H1 (cell line): ENCODE data around the gene SESN1. TPM values are rescaled to one million over a fixed set of nuclear protein-coding genes. Genes with fewer than 3 reads are reported as not detected.

ENCODE experiments used
- CTCF ChIA-PET: fragments of 300-600 bp; sonication (Branson Sonifier 250); formaldehyde crosslinking; loops from one replicate; lab custom pipeline; 2021; ENCODE audit not compliant: partially characterized antibody; lab: Charles Lee
- POLR2A ChIA-PET: fragments of 300-600 bp; sonication (Branson Sonifier 250); formaldehyde crosslinking; loops from one replicate; lab custom pipeline; 2021; ENCODE audit warnings: inconsistent platforms; ENCODE audit not compliant: partially characterized antibody; lab: Charles Lee
- DNase-seq, 2 experiments: peaks; one replicate each; pipeline versions ENCODE4 v3.0.0 to v3.0.0-alpha.2; 2010 to 2022; ENCODE audit warnings: low spot score in 2 of 2, low read depth in 1 of 2, mixed read lengths in 1 of 2
- FAIRE-seq: peaks from 2 replicates; lab custom pipeline; 2011; peaks lifted over from hg19 to GRCh38; lab: Jason Lieb, UNC
- H2AFZ ChIP-seq: 2 replicates; pipeline ENCODE4 v1.8.1; 2012; ENCODE audit warnings: low read length, inconsistent platforms
- H2AK5ac ChIP-seq: 2 replicates; pipeline ENCODE4 v1.6.1; 2013; ENCODE audit warnings: low read depth, low read length
- H2BK120ac ChIP-seq: replicated peaks from 2 replicates; pipeline ENCODE3; 2013; ENCODE audit warnings: low read depth, low read length, inconsistent platforms
- H2BK12ac ChIP-seq: 2 replicates; pipeline ENCODE4 v1.6.1; 2013; ENCODE audit warnings: low read depth, low read length
- H2BK15ac ChIP-seq: 2 replicates; pipeline ENCODE4 v1.6.1; 2013; ENCODE audit warnings: low read length
- H2BK20ac ChIP-seq: 2 replicates; pipeline ENCODE4 v1.6.1; 2013; ENCODE audit warnings: low read length
- H2BK5ac ChIP-seq: 2 replicates; pipeline ENCODE4 v1.6.1; 2013; ENCODE audit warnings: low read depth, low read length
- H3K14ac ChIP-seq: 2 replicates; pipeline ENCODE4 v1.6.1; 2013; ENCODE audit warnings: inconsistent platforms; ENCODE audit not compliant: insufficient read length
- H3K18ac ChIP-seq: 2 replicates; pipeline ENCODE4 v1.6.1; 2013; ENCODE audit warnings: low read length; ENCODE audit errors: extremely low read depth
- H3K23ac ChIP-seq: 2 replicates; pipeline ENCODE4 v1.6.1; 2013; ENCODE audit warnings: inconsistent platforms; ENCODE audit not compliant: insufficient read length
- H3K23me2 ChIP-seq: 2 replicates; pipeline ENCODE4 v1.6.1; 2013; ENCODE audit warnings: low read depth, low read length
- H3K27ac ChIP-seq: 2 replicates; pipeline ENCODE4 v1.6.1; 2011; ENCODE audit warnings: low read depth, low read length, inconsistent platforms
- H3K27me3 ChIP-seq, 4 experiments: replicated peaks in 1 of 4; 1 replicate in 1 of 4; 2 replicates in 3 of 4; pipeline versions ENCODE4 v1.6.1 to v1.8.1; 2011 to 2013; ENCODE audit warnings: low read length in 3 of 4, mild to moderate bottlenecking in 3 of 4, inconsistent platforms in 2 of 4, mixed read lengths in 2 of 4, moderate library complexity in 1 of 4; ENCODE audit not compliant: control insufficient read depth in 3 of 4, insufficient read depth in 3 of 4; ENCODE audit errors: extremely low read depth in 1 of 4
- H3K36me3 ChIP-seq, 4 experiments: 2 replicates each; pipeline versions ENCODE4 v1.6.1 to v1.8.1; 2011 to 2013; ENCODE audit warnings: mild to moderate bottlenecking in 4 of 4, low read length in 3 of 4, moderate library complexity in 2 of 4, control low read depth in 1 of 4, inconsistent platforms in 1 of 4; ENCODE audit not compliant: insufficient read depth in 4 of 4, control insufficient read depth in 2 of 4
- H3K4ac ChIP-seq: replicated peaks from 2 replicates; pipeline ENCODE3; 2013; ENCODE audit warnings: low read length, low read depth, mixed read lengths, inconsistent platforms; ENCODE audit not compliant: insufficient read length
- H3K4me1 ChIP-seq, 4 experiments: replicated peaks in 1 of 4; 1 replicate in 1 of 4; 2 replicates in 3 of 4; pipeline versions ENCODE4 v1.6.1 to v1.8.1; 2011 to 2013; ENCODE audit warnings: low read length in 3 of 4, inconsistent platforms in 2 of 4, mixed read lengths in 1 of 4; ENCODE audit not compliant: insufficient read depth in 4 of 4, control insufficient read depth in 3 of 4
- H3K4me2 ChIP-seq, 2 experiments: 2 replicates each; pipeline versions ENCODE4 v1.6.1 to v1.8.1; 2011 to 2013; ENCODE audit warnings: low read depth in 2 of 2, low read length in 2 of 2, control low read depth in 1 of 2, inconsistent platforms in 1 of 2, mild to moderate bottlenecking in 1 of 2; ENCODE audit not compliant: insufficient read depth in 1 of 2
- H3K4me3 ChIP-seq, 4 experiments: fragments of 200-600, 300-600 bp in 1 of 4; sonication (generic), shearing (Covaris generic), sonication (Bioruptor Twin) in 1 of 4; 2 replicates each; pipeline versions ENCODE4 v1.5.1 to v1.8.1; 2011 to 2016; ENCODE audit warnings: low read length in 4 of 4, low read depth in 3 of 4, control low read depth in 2 of 4, inconsistent platforms in 2 of 4, mild to moderate bottlenecking in 2 of 4, mixed read lengths in 1 of 4, moderate library complexity in 1 of 4; ENCODE audit not compliant: insufficient read depth in 2 of 4; ENCODE audit errors: extremely low read depth in 1 of 4
- H3K56ac ChIP-seq: replicated peaks from 2 replicates; pipeline ENCODE3; 2013; ENCODE audit warnings: low read depth, mild to moderate bottlenecking, mixed read lengths, low read length, inconsistent platforms; ENCODE audit not compliant: insufficient read length
- H3K79me1 ChIP-seq: 2 replicates; pipeline ENCODE4 v1.6.1; 2013; ENCODE audit warnings: low read depth, low read length, control low read depth
- H3K79me2 ChIP-seq, 2 experiments: 2 replicates each; pipeline versions ENCODE4 v1.6.1 to v1.8.1; 2012 to 2013; ENCODE audit warnings: low read length in 2 of 2, mild to moderate bottlenecking in 2 of 2, inconsistent platforms in 1 of 2; ENCODE audit not compliant: insufficient read depth in 2 of 2, control insufficient read depth in 1 of 2
- H3K9ac ChIP-seq, 4 experiments: replicated peaks in 1 of 4; 1 replicate in 1 of 4; 2 replicates in 3 of 4; pipeline versions ENCODE4 v1.6.1 to v1.8.1; 2011 to 2013; ENCODE audit warnings: low read depth in 3 of 4, low read length in 3 of 4, control low read depth in 2 of 4, mild to moderate bottlenecking in 2 of 4, moderate library complexity in 2 of 4, inconsistent platforms in 1 of 4; ENCODE audit errors: extremely low read depth in 1 of 4
- H3K9me3 ChIP-seq, 2 experiments: 2 replicates each; pipeline versions ENCODE4 v1.6.1 to v1.8.1; 2012 to 2013; ENCODE audit warnings: mild to moderate bottlenecking in 2 of 2, moderate library complexity in 2 of 2, control low read depth in 1 of 2, inconsistent platforms in 1 of 2, low read depth in 1 of 2, low read length in 1 of 2, mixed read lengths in 1 of 2; ENCODE audit not compliant: insufficient read depth in 2 of 2
- H4K20me1 ChIP-seq, 2 experiments: replicated peaks in 1 of 2; 2 replicates each; pipeline versions ENCODE3 to v1.8.1; 2011 to 2013; ENCODE audit warnings: inconsistent platforms in 2 of 2, low read length in 2 of 2, mild to moderate bottlenecking in 1 of 2; ENCODE audit not compliant: insufficient read depth in 2 of 2, control insufficient read depth in 1 of 2
- H4K5ac ChIP-seq: 2 replicates; pipeline ENCODE4 v1.6.1; 2013; ENCODE audit warnings: low read length, low read depth, mixed read lengths, inconsistent platforms; ENCODE audit not compliant: insufficient read length
- H4K8ac ChIP-seq: 2 replicates; pipeline ENCODE4 v1.8.0; 2013; ENCODE audit warnings: mild to moderate bottlenecking, moderate library complexity, low read length, inconsistent platforms; ENCODE audit not compliant: insufficient read depth; ENCODE audit errors: extremely low read depth
- H4K91ac ChIP-seq: replicated peaks from 2 replicates; pipeline ENCODE3; 2013; ENCODE audit warnings: low read length, mixed read lengths, inconsistent platforms; ENCODE audit not compliant: insufficient read length
- CTCF ChIP-seq, 3 experiments: IDR thresholded peaks; 1 replicate in 2 of 3; 2 replicates in 1 of 3; pipeline versions ENCODE4 v1.5.1 to v1.6.1; 2011; ENCODE audit warnings: low read length in 3 of 3, mild to moderate bottlenecking in 3 of 3, inconsistent platforms in 2 of 3, low read depth in 1 of 3, moderate library complexity in 1 of 3; ENCODE audit not compliant: insufficient read depth in 1 of 3; ENCODE audit errors: control extremely low read depth in 1 of 3
- HDAC6 ChIP-seq: IDR thresholded peaks from one replicate; pipeline ENCODE4 v1.7.1; 2012; ENCODE audit warnings: low read depth, mild to moderate bottlenecking, inconsistent platforms, low read length, moderate library complexity
- RAD21 ChIP-seq, 2 experiments: IDR thresholded peaks in 1 of 2; conservative IDR thresholded peaks in 1 of 2; 2 replicates each; pipeline ENCODE4 v1.6.1; 2011; ENCODE audit warnings: low read depth in 2 of 2, low read length in 2 of 2, improper control_type of control experiment in 1 of 2, inconsistent platforms in 1 of 2, mild to moderate bottlenecking in 1 of 2, moderate library complexity in 1 of 2
- YY1 ChIP-seq: IDR thresholded peaks from 2 replicates; pipeline ENCODE4 v1.6.1; 2011; ENCODE audit warnings: low read depth, mild to moderate bottlenecking, low read length
- WGBS, 2 experiments: shearing (Covaris generic) in 1 of 2; methylation state at CpG; one replicate each; pipeline versions ENCODE4 v1.1.6 to v1.1.7; 2013 to 2015; ENCODE audit warnings: low lambda C conversion rate in 2 of 2, mixed read lengths in 2 of 2, inconsistent platforms in 1 of 2, low coverage in 1 of 2, missing lambda C conversion rate in 1 of 2; ENCODE audit not compliant: insufficient replicate concordance in 2 of 2, insufficient coverage in 1 of 2, insufficient read length in 1 of 2; ENCODE audit errors: extremely low coverage in 1 of 2, missing lambda C conversion rate in 1 of 2; 5-methylcytosine and 5-hydroxymethylcytosine counted together
- polyA plus RNA-seq, 7 experiments: library from polyadenylated mRNA; depleted of rRNA in 3 of 7; stranded (reverse) in 5 of 7; unstranded in 2 of 7; fragments of >200 nt in 5 of 7; fragments of 200-250 nt in 2 of 7; gene quantifications; 1 replicate in 5 of 7; 2 replicates in 1 of 7; 4 replicates in 1 of 7; pipeline versions ENCODE4 v1.2.1 to v1.2.3, GENCODE V29; 2011 to 2013; ENCODE audit warnings: missing spikeins in 2 of 7, mixed read lengths in 2 of 7
- total RNA-seq: library from RNA; stranded (reverse); fragmentation: NEBNext Ultra II Directional; extraction: Animal tissue kit (Norgen Biotek cat#: 25700); gene quantifications from 2 replicates; pipeline ENCODE4 v1.2.1, GENCODE V29; 2021

Gene SESN1
- total and polyA plus RNA-seq, 2 of the 8 experiments (the other 6 are each of a cell fraction or from before 2014, with no cell fraction given), result 12.8 to 15.6 TPM

GRCh38 chr6:109024784-109025183 lies 69.9 kb downstream of the SESN1 start:
- peaks cover 0 to 1% (median 0%) of the 10 kb centered on the region in 4 experiments; a peak in 1 of 7 replicates for H3K4me1 ChIP-seq
- no peaks in the 10 kb centered on the region for H3K9me3 ChIP-seq
- H3K14ac ChIP-seq, result no peak overlapping the region
- CTCF ChIA-PET, result interaction anchor here (1.0 to 2.6 kb wide), 4 partner anchors 10 to 218 kb away, joined by 3 to 9 read pairs (median 4); no protein-coding TSS in a partner anchor
- no peak overlapping the region for H2BK12ac ChIP-seq
- peak; percentile 86 for FAIRE-seq
- TF ChIP-seq CTCF (IDR thresholded peaks at IDR 0.05; ENCODE audit: control extremely low read depth in 1 of 3, insufficient read depth in 1 of 3, low read depth in 1 of 3, low read length in 3 of 3), result peak; percentile 32 to 54 (median 45)
- TF ChIP-seq HDAC6, result no peak
- peak; percentile 30 to 53; a peak in 3 of 4 replicates for TF ChIP-seq RAD21 (IDR thresholded peaks at IDR 0.05 in 1 of 2, conservative IDR thresholded peaks at IDR 0.05 in 1 of 2; ENCODE audit: low read depth in 2 of 2, low read length in 2 of 2)
- TF ChIP-seq YY1, result peak; percentile 70; the same call in 1 of the 2 replicates
- TF ChIP-seq, all 59 proteins: peak for 3
- Histone ChIP-seq H4K8ac (no peak overlapping the region), H3K9ac (no peak overlapping the region), H3K4me3 (no peak overlapping the region), H3K79me2 (no peaks in the 10 kb centered on the region), H4K5ac (no peak overlapping the region), H3K27ac (no peak overlapping the region), H4K91ac (no peak overlapping the region), H3K36me3 (no peaks in the 10 kb centered on the region), H3K79me1 (no peaks in the 10 kb centered on the region), H2BK15ac (no peak overlapping the region), H3K23me2 (no peaks in the 10 kb centered on the region), H2AK5ac (no peak overlapping the region), H2AFZ (0 out of 2 replicates have a peak overlapping the region, but pooled peaks have one; percentile 63), H3K27me3 (no peaks in the 10 kb centered on the region), H2BK120ac (no peak overlapping the region), H3K23ac (no peak overlapping the region), H3K56ac (no peak overlapping the region), H2BK20ac (no peak overlapping the region), H4K20me1 (no peaks in the 10 kb centered on the region), H3K4me2 (no peak overlapping the region), H2BK5ac (no peak overlapping the region), H3K4ac (no peak overlapping the region), H3K18ac (no peak overlapping the region)
- no peak for DNase-seq
- POLR2A ChIA-PET, result interaction anchor here (1.1 kb wide), 1 partner anchor 12 kb away, joined by 4 read pairs; no protein-coding TSS in a partner anchor
- 74% methylated on average over 4 of the region's 4 CpGs; no CpG with 5 or more reads in 1 of the 2 experiments for WGBS, 2 experiments
